HG03060 (cell line): ENCODE data around the gene DGKB.

ENCODE experiments used
- ATAC-seq: cut with Tn5 transposase; IDR thresholded peaks from one replicate; pipeline ENCODE4 v1.9.1; 2021; ENCODE audit warnings: low read depth, moderate number of reproducible peaks; ENCODE audit not compliant: unreplicated experiment

Gene DGKB

DNA sequence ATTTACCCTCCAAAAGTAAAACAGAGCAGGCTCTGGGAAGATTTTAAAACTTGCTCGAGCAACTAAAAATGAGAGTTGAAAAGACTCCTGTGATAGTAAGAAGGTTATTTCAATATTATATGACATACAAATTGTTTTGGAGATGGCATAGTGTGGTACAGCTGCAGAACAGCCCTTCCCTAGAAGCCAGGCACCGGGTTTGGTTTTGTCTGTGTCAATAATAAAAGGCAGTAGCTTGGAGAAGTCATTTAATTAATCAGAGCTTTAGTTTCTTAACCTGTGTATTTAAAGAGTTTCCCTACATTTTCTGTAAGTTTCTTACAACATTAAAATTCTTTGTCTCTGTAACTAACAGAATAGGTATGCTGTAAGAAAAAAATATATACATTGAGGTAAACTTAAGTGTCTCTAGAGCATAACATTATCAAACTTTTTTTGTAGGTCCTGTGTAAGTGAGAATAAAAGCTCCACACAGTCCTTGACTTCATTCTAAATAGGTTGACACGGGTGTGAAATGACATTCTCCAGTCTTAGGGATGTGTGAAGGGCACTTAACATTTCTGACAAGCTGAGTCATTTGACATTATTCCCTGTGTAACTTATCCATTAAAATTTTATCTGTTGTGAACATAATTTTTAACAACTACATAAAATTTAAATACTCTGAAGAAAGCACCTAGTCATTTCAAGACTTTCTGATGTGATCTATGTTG is 488.1 kb downstream of the DGKB start:
- ATAC-seq, result no peak

DNA sequence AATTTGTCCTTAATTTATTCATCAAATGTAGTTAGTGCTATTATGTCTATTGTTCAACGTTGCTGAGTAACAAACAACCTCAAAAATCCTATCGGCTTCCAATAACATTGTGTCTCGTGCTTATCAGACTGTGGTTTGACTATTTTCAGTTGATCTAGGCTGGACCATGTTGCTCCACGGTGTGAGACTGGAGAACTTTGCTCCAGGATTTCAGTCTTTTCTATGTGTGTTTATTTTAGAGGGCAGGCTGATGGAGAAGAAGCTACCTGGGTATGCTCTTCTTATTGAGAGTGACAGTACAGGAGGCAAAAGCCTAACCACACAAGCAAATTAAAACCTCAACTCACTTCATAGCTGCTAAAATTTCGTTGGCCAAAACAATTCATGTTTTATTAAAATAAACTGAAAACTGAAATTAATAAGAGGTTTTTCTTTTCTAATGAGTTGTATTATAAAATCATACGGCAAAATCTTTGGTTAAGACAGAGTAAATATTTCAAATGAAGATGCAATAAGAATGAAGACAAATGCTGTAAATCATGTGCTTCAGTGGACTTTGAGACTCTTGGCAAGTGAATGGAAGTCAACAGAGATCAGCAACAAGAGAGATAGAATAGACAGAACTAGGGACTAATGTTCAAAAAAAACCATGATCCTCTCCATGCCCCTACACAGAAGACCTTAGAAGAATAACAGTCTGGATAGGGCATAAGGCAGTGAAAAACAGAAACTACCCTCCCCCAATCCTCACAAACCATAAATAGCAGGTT is 495.1 kb downstream of the DGKB start:
- ATAC-seq, result no peak

DNA sequence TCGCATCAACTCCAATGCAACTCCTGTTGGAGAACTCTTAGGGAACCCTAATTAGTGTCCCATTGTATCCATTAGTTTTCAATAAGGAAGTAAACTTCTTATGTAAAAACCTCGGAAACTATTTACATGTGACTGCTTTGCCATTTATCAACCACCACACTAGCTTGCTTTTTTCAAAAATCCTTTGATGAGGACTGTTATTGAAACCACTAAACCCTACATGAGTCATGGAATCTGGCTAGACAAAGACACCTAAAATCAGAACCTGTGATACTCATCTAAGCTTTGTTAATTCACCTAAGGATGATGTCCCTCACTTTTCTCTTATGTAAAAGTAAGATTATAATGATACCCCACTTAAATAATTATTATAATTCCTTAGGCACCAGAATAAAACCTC is 499.0 kb downstream of the DGKB start:
- no peak for ATAC-seq

DNA sequence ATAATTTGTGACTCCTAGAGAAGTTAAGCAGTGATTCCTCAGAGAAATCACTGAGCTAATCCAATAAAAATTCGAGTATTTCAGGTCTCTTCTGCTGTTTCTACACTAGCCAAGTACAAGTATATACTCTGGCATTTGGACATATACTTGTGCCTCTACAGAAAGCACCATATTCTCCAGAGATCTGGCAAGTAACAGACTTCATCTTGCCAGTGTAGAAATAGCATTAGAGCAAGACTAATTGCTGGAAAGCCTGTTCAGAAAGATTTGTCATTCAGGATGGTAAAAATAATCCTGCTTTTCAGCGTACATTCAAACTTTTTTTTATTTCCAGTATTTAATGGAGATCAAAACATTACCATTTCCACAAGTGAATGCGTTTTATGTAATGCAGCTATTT is 502.3 kb downstream of the DGKB start:
- ATAC-seq, result no peak

DNA sequence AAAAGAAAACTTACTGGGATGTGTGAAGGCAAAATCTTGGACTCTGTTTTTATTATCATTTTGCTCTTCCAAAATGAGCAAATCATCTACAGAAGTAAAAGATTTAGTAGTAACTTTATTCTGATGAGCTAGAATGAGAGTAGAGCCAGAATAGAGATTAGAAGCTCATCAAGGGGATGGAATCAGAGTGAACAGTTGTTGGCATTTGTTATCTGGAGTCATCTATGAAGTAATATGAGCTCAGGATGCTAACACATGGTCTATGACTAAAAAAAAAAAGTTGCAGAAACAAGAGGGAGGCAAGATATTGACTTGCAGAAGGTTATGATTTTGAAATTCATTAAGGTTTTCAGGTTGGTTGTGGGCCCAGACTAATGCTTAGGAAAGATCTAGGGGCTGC is 504.0 kb downstream of the DGKB start:
- ATAC-seq, result no peak

DNA sequence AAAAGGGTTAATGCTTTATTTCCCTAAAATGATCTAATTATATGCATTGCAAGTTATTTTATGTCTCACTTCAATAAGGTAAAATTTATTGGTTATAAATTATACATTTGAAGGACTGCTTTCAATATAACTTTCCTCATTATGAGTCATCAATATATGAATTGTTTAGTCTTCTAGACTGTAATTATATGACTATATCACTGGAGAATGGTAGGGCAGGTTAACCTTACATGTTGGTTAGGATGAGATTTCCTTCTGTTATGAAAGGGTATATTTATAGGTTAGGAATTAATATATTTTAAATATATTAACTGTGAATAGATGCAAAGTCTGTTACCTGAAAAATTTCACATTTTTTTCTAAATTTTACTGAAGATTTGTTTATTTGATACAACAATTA is 506.7 kb downstream of the DGKB start:
- ATAC-seq, result no peak

DNA sequence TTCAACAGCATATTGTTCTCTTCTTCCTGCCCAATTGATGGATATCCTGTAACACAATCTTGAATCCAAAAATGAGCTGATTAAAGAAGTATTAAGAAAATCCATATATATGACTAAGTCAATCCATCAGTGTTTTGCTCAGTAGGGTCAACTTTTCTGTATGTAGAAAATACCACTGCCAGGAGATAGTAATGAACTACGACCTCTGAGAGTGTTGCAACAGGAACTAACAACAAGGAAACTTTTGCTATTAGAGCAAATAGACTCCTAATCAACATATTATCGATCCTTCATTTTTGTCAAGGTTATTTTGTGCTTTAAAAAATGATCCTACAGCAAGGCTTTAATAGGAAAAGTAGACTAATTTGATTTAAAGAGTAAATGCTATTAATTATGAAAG is 507.8 kb downstream of the DGKB start:
- no peak for ATAC-seq

DNA sequence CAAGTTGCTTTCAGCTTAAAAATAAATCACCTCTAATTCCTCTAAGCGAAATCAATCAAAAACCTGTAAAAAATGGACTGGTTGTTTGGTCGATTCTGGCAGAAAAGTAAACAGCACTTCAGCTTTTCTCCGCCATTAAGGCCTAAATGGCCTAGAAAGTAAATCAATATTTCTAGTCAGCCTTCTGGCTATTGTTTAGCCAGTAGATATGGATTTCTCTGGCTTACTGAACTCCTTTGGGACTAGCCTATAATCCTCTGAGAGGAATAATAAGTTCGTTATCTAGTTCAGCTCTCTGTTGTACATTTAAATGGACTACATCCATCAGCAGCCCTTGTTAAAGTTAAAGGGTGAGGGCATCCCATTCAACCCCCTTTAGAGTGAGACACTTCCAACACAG is 513.0 kb downstream of the DGKB start:
- ATAC-seq, result no peak

DNA sequence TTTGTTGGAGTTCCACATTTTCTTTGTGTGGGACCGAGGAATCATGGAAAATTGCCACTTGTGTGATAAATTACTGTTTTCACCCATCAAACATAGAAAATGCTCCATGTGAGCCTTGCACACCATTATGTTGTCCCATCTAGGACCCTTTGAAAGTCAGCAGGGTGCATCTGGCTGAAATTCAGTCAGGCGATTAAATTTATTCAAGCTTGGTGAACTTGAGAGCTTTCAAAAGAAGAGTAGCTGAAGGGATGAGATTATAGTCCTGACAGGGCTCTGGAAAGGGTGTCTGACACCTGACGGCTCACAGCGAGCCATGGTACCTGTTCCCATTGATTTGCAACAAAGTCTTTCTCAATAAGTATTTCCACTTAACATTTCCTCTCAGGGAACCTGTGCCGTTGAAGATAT is 513.4 kb downstream of the DGKB start:
- no peak for ATAC-seq

DNA sequence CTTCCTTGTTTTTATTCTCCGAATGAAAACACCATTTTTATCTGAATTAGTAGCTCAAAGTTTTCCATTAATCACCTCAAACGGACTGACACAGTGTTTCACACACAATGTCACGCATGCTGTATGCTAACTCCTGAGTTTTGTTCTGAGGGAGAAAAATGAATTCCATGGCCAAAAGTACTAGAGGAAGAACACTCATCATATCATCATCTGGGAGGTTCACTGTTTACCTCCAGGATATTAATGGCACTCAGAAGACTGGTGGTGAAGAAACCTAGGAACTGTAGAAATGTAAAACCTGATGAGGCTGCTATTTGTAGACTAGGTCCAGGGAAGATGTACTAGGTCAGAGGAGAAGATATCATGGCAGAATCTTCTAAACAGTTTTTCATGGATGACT is 517.5 kb downstream of the DGKB start:
- no peak for ATAC-seq

DNA sequence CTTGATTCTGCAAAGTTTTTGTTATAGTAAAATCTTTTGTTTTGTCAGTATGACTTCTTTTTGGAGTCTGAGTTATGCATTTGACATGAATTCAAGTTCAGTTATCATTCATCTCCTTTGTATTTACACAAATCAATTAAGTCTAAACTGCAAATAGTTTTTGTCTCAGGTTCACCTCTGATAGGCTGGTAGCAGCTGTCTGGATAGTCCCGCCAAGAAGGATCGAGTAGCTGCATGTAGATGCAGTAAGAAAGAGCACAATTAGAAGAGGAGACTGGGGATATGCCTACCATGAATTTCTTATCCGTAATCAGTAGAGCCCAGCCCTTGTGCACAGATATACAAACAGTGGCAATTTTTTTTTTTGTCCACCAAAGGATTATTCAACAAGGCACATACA is 520.6 kb downstream of the DGKB start:
- no peak for ATAC-seq

DNA sequence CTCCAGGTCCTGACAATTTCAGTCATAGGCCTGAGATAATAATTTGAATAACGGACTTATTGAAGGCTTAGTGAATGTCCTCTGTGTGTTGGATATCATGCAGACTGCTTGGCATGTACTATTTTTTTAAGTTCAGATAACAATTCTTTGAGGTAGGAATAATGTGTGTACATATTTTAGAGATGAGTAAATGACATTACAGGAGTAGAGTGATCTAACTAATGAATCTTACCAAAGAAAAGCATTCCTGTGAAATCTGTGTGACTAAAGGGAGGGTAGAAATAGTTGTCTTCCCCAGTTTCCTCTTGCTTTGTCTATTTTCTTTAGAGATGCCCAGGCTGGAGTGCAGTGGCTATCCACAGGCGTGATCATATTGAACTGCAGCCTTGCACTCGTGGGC is 521.2 kb downstream of the DGKB start:
- no peak for ATAC-seq

DNA sequence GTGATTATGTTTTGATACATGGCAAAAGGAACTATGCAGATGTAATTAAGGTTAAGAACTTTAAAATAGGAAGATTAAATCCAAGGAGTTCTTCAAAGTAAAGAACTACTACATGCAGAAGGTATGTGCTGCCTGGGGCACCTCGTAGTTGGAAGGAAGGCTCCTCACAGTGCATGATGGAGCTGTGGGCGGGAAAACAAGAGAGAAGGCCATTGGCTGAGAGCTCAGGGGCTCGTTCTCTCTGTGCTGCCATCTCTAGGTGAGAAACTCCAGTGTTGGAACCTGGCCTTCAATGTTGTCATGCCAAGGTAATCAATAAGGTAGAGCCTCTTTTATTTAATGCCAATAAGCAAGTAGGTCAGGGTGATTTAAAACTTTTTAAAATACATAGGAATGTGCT is 521.7 kb downstream of the DGKB start:
- no peak for ATAC-seq

DNA sequence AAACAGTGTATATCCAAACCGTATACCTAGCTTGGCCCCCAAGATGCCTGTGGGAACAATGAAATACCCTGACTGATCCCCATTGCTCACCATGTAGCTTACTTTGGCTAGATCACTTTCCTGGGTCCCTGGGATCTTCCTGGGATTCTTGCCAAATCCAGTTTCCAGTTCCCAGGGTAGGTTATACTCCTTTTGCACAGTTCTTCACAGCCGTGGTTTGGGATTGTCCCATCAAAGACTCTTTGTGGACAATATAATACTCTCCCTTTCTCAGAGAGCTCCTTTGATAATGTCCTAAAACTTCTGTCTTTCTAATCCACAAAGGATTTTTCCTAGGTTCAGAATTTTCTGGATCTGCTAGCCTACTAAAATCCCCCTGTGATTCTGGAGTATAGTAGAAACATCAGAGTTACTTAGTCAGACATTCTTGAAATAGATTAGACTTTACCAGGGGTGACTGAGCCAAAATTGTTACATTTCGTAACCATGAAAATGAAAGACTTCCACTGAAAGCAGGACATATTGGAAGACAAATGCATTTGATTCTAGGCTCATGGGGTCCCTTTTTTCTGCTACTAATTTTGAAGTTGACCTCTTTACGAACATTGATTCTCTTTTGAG is 524.8 kb downstream of the DGKB start:
- ATAC-seq, result no peak

DNA sequence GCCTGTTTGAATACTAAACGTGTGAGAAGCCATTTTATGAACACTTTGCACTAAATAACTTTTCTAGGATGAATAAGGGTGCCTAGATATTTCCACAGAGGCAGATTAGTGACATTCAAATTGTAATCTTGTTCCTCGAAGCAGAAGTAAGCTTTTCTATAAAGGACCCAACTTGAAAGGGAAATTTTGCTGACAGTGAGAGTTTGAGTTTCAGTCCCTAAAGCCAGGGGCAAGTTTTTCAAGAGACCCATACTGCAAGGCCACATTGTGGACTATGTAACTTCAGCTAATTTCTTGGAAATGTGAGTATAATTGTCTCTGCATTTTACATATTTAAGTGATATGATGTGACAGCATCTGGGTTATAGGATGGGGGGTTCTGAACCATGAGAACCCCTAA is 525.8 kb downstream of the DGKB start:
- no peak for ATAC-seq

DNA sequence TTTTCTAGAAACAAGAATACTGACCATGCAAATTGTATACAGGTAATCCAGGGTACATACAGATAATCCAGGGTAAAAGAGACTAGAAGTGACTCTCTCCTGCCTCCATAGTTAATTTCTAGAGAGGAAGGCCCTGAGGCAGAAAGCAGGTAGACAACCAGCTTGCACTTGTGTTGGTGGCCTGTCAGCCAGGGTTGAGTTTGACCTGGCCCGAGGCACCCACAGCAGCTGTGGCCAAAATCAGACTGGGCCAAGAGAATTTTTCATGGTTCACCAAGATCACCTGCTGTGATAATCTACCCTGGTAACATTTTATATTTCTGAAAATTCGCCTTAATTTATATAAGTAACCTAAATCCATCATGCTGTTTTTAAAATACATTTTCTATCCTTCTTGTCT is 526.6 kb downstream of the DGKB start:
- no peak for ATAC-seq

DNA sequence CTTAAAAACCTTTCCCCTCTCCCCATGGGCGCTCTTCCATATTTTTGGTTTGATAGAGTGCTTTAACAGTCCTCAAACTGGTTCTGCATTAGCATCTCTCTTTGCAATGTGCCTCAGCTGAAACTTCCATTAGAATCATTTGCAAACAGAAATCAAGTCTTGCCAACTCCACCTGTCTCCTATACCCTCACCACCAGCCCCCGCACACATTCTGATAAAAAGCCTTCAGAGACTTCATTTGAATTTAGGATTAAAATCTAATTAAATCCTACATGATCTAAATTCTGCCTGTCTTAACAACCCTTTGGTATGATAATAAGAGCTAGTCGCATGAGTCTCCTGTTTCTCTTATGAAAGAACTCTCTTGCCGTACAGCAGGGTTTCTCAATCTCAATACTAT is 528.2 kb downstream of the DGKB start:
- ATAC-seq, result no peak

DNA sequence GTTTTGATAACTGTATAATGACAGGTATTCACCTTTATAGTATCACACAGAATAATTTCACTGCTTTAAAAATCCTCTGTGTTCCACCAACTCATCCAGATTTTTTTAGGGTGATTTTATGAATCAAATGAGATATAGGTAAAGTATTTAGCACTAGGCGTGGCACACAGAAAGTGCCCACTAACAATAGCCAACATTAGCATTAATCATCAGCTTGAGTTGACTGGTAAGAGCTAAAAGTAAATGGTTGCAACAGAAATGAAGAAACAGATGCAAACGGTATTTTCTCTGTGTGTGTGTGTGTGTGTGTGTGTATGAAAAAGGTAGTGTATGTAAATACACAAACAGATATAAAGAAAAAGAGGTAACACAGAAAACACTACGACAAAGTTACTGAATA is 534.3 kb downstream of the DGKB start:
- no peak for ATAC-seq

DNA sequence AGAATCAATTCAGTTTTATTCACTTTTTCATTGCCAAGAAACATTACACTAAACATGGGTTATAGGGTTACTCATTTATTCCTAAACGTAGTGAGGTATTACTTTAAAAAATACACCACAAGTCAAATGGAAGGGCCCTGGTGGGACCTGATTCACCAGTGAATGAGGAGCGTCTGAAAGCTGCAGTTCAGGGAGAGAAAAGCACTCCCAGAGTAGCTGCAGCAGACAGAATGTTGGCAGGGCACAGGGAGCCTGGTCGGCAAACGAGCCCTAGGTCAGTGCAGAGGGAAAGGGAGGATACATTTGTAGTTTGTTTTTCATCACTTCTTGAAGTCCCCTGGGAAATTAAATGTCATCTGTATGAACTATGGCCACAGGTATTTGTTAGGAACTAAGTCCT is 551.4 kb downstream of the DGKB start:
- ATAC-seq, result no peak

DNA sequence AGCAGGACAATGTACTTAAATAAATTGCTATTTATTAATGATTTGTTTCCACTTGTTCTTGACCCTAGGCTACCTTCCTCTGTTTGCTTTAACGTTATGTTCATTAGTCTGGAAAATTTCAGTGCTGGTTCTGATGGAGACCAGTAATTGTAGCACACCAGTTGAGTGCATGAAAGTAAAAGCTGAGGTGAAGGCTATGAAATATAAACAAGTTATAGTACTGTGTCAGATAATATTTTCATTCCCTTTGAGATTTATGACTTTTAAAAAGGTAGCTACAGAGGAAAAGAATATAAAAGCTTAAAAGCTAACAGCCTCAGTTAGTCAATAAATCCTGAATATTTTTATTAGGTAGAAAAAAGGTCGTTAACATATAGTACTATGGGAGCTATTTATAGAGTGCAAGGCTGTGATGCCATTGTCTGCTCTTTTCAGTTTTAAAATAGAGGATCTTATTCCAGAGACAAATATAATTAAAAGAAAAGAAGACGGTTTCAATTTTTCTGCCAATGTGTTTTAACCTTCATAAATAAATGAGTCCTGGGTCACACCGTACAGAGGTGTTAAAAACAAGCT is 561.3 kb downstream of the DGKB start:
- no peak for ATAC-seq

DNA sequence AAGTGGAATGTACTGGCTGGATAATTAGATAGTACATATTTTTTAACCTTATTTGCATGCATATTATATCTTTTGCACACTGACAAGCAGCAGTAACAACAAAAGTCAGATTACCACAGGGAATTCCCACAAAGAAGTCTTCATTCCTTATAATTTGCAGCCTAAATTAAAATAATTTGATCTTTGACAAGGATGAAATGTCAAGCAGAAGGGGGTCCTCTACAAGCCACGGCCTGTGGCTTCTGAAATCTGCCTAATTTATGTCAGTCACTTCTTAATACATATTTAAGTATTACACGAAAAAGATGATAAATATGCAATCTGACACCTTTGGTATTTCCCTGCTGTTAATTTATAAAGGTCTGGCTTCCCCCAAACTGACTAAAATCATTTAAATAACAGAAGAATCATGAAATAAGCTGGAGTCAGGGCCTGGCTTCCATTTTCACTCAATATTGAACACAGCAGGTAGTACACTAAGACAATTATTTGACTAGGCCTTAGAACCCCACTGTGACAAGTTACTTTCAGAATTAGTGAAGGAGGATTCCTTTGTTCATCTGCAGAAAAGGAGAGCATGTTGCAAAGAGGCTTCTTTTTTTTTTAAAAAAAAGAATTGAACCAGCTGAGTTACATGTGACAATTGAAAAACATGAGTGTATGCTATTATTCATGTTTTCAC is 562.0 kb downstream of the DGKB start:
- ATAC-seq, result no peak
